ENCODE results near the gene IFIH1.

IFIH1 gene

DNA sequence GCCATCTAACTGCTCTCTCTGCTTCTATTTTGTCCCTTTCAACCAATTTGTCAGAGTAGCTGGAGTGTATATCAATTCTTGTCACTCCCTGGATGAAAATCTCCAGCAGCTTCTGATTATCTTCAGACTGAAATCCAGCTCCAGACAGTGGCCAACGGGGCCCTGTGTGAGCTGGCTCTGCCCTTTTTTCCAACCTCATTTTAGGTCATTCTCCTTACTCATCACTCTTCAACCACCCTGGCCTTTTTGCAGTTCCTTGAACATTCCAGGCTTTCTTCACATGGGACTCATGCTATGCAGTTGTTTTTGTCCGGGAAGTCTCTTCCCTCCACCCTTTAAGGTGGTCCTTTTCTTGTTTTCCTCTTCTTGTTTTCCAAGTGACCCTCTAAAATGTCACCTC, 59.8 kb downstream of the IFIH1 start:
- no peak for DNase-seq (ENCODE audit: low read depth, low spot score)

GRCh38 chr2:162258169-162258568, 60.3 kb downstream of the IFIH1 start:
- DNase-seq (ENCODE audit: low read depth, low spot score): no peak

- DNase-seq (ENCODE audit: low read depth, low spot score): no peak
Measured at GRCh38 chr2:162257425-162257824, 61.1 kb downstream of the IFIH1 start.

DNA sequence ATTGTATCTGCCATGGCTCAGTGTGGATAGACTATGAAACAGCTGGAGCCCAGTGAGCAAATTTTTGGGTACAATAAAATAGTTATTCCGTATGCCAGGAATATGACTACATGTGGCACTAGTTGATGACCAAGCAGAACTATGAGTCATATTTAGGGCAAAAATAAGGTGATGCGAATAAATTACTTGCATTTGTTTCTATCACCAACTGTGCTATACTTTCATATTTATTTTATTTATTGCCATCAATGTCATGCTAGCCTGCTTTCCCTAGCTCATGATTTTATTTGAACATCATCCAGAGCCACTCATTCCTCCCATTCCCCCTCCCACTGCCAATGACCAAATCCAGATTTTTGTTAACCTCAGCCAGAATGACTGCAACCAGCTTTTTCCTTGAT, 61.9 kb downstream of the IFIH1 start:
- no peak for DNase-seq (ENCODE audit: low read depth, low spot score)

DNA sequence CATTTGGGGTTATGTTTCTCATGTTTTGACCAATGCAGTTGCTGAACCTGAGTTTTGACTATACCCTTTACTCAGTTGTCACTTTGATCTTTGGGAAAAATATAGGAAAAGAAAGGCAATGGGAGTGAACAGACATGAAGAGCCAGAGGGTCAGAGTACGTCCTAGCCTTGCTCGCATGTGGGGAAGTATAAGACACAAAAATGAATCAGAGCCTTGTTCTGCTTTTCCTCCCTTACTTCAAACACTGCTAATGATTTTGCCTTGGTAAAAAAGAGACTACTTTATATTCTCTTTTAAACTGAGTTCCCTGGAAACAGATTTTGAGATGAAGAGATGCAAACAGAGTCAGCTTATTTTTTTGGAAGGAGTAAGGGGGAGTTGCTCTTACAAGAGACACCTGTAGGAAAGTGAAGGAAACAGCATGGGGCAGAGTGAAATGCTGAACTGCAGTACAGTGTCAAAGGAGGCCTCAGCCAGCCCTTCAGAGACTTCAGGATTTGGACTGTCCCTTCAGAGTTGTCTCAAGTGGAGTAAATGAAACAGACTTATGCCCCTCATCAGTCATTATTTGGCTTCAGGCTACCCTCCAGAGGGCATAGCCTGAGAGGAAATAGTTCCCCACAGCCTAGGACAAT, 64.1 kb downstream of the IFIH1 start:
- no peak for DNase-seq (ENCODE audit: low read depth, low spot score)

DNA sequence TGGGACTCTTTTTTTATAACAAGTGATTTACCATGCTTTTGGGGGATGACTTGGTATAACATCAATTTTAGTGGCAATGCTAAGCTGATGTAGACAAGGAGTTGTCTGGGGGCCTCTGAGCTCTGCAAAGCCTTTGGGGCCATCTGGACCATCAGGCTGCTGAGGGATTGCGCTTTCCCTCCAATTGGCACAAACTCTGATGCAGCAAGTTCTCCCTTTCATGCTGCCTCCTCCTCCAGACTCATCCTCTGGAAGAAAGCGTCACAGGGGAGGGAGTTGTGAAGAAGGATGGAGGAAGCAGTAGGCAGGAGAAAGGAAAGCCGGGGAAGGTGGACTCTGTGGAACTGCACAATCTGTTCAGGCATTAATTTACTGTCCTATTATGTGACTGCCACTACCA, 65.0 kb downstream of the IFIH1 start:
- no peak for DNase-seq (ENCODE audit: low read depth, low spot score)

GRCh38 chr2:162252153-162252552, 66.3 kb downstream of the IFIH1 start:
- no peak for DNase-seq (ENCODE audit: low read depth, low spot score)

- DNase-seq (ENCODE audit: low read depth, low spot score): no peak
Measured at GRCh38 chr2:162245781-162246180, 72.7 kb downstream of the IFIH1 start.

GRCh38 chr2:162245061-162245460, 73.4 kb downstream of the IFIH1 start:
- DNase-seq (ENCODE audit: low read depth, low spot score): no peak

GRCh38 chr2:162244541-162245031, 73.9 kb downstream of the IFIH1 start:
- no peak for DNase-seq (ENCODE audit: low read depth, low spot score)

GRCh38 chr2:162243715-162244114, 74.8 kb downstream of the IFIH1 start:
- no peak for DNase-seq (ENCODE audit: low read depth, low spot score)

DNA sequence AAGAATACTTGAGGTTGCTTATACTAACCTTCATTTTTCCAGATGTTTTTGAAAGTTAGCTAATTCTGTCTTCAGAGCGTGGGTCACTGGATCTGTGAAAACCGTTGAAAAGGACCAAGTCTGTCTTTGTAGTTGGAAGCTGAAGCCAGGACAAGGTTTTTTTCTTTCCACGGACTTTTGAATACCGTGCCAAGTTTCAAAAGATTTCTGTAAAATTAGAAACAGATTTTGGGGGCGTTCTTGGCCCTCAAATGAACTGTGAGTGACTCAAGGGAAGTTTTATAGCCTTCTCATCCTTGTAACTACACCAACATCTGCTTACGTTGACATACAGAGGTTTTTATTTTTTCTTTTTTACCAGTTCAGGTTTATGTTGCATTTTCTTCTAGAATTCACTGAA, 75.2 kb downstream of the IFIH1 start, which contains the start of gene FAP:
FAP (minus strand) TSS at position 152 of the 400 bp plus-strand sequence; CDS start at position 34, 118 bp downstream.
- peak; percentile 60 for DNase-seq (ENCODE audit: low read depth, low spot score)

DNA sequence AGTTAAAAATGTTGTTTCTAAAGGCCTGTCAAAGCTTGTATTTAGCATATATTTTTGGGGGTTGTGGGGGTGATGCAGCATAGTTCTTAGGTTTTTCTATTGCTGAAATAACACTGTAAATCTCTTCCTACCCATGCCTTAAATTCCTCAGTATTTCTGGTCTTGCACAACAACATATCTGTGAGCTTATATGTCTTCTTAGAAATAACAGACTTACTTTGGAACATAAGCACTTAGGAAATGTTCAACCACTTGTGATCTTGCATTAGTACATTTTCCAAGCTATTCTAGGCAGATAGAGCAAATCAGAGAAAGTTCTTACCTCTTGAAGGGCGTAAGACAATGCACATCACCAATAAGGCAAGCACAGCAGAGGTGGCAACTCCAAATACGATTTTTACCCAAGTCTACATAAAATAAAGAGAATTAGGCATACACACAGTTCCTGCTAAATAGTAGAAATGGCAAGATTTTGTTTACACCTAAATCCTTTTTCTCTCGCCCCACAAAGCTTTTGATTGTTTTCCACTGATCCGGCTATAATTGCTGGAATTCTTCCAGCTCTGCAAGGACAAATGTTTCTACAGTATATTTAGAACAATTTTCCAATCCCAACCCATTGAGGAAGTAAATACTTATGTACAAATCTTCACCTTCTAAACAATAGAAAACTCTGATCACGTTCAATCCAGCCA, 75.8 kb downstream of the IFIH1 start:
- DNase-seq (ENCODE audit: low read depth, low spot score): no peak

DNA sequence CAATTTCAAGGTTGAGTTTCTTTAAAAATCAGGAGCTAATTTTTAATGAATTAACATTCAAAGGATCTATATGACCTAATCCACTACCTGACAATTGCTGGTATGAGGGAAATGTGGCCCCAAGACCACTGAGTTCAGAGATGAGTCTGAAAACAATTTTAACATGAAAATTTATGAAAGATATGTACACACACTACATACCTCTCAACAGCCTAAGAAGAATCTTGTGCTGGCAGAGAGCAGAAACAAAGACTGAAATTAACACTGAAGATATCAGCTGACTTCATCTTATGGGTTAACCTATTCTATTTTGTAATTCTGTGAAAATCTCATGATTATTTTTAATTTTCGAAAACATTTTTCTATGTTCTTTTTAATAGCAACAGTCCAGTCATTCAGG, 76.9 kb downstream of the IFIH1 start:
- no peak for DNase-seq (ENCODE audit: low read depth, low spot score)

GRCh38 chr2:162234620-162235462, 83.6 kb downstream of the IFIH1 start:
- no peak for DNase-seq (ENCODE audit: low read depth, low spot score)

DNA sequence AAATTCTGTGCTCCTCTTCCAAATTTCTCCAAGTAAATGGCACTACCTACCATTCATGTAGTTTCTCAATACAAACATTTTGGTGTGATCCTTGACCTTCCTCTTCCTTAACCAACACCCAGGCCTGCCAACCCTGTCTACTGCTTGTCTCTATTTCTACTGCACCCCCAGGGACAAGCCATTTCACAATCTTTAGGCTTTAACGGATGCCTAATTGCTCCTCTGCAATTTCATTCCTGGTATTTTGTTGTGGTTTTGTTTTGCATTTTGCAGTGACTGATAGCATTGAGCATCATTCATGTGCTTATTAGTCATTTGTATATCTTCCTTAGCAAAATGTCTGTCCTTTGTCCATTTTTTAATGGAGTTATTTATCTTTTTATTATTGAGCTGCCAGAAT, 85.3 kb downstream of the IFIH1 start:
- DNase-seq (ENCODE audit: low read depth, low spot score): no peak

DNA sequence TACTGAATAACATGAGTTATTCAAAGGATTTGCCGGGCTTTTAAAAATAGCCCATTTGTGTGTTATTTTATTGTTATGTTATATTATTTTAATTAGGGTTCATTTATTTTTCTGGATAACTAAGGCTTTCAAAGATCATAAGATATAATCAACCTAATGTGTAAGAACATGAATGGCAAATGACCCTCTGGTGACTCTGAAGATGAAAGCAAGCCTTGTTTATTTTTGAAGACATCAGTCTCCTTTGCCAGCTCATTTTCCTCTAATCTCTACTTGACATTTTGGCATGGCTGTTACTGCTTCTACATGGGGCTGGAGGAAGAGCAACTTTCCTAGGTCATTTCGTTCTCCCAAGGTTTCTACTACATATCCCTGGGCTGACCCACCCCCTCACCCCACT, 85.8 kb downstream of the IFIH1 start:
- no peak for DNase-seq (ENCODE audit: low read depth, low spot score)

- no peak for DNase-seq (ENCODE audit: low read depth, low spot score)
Measured at GRCh38 chr2:162232027-162232426, 86.5 kb downstream of the IFIH1 start.

DNA sequence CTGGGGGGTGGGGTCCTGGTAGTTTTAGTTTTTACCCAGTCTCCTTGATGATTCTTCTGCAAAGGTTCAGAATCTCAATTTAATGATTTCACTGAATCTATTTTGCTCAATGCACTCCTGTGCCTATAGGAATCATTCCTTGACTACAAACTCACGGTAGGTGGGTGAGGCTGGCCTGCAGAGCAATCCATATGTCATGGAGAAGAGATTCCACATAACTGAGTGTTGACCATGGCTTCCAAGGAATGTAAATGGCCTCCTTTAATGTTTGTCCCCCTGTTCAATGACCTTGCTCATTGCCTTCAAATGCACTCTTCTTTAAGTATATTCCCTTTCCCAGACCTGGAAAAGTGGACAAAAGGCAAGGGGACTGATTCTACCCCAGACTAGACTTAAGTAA, 87.7 kb downstream of the IFIH1 start:
- no peak for DNase-seq (ENCODE audit: low read depth, low spot score)

- no peak for DNase-seq (ENCODE audit: low read depth, low spot score)
Measured at GRCh38 chr2:162226836-162227235, 91.6 kb downstream of the IFIH1 start.

- no peak for DNase-seq (ENCODE audit: low read depth, low spot score)
Measured at GRCh38 chr2:162221064-162221463, 97.4 kb downstream of the IFIH1 start.

GRCh38 chr2:162220368-162220767, 98.1 kb downstream of the IFIH1 start:
- DNase-seq (ENCODE audit: low read depth, low spot score): no peak
